Head of caudate nucleus (tissue), 42 donors: Measurements from ENCODE around the gene BLOC1S1.

Experiments used
- DNase-seq, 42 donors: peaks; one replicate each; pipeline versions ENCODE4 v3.0.0 to v3.0.0-alpha.2; 2020 to 2021; ENCODE audit warnings: mixed read lengths in 7 of 42
- intact Hi-C: fragments of 100-400 bp; cut with DNase I; formaldehyde crosslinking; loops from one replicate; pipeline ENCODE4 v1.15.0; 2022

Gene BLOC1S1

DNA sequence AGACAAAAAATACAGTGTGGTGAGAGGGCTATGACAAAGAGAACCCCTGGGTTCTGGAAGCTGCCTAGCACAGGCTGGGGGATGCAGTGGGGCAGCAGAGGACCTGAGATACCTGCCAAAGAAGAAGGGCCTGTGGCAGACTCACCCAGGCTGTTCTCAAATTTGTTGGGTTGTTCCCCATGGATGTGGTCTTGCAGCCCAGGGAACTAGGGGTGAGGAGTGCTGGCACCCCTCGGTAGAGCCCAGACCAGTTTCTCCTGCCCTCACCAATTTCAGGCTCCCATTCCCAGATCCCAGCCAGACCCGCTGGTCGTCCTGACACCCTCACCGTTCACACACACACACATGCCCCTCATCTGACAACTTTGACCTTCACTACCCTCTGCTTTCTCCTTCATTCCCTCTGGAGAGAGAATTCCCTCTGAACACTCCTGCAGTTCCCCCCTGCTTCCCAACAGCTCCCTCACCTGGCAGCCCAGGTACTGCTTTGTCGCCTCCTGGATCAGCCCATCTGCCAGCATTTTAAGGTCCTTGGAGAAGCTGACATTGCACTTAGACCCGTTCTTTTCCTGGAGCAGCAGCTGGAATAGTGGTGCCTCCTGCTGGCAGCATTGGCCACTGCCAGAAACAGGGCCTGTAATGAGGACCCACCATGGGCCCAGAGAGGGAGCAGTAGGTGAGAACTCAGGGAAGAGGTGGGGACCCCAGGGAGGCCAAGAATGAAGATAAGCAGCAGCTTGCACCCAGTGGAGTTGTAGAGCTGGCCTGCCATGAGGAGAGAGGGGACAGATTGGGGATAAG, 21.1 kb downstream of the BLOC1S1 start:
- intact Hi-C loops: loop anchor here (5.0 kb wide), 2 partner anchors 60 to 205 kb away; no protein-coding TSS in a partner anchor
- peak in 41 of 42 donors; percentile 44 to 89 (median 73) for DNase-seq

GRCh38 chr12:55737581-55738122, 21.8 kb downstream of the BLOC1S1 start:
- intact Hi-C loops: loop anchor here (5.0 kb wide), 2 partner anchors 60 to 205 kb away; no protein-coding TSS in a partner anchor
- peak in 1 of 42 donors; percentile 11 for DNase-seq

DNA sequence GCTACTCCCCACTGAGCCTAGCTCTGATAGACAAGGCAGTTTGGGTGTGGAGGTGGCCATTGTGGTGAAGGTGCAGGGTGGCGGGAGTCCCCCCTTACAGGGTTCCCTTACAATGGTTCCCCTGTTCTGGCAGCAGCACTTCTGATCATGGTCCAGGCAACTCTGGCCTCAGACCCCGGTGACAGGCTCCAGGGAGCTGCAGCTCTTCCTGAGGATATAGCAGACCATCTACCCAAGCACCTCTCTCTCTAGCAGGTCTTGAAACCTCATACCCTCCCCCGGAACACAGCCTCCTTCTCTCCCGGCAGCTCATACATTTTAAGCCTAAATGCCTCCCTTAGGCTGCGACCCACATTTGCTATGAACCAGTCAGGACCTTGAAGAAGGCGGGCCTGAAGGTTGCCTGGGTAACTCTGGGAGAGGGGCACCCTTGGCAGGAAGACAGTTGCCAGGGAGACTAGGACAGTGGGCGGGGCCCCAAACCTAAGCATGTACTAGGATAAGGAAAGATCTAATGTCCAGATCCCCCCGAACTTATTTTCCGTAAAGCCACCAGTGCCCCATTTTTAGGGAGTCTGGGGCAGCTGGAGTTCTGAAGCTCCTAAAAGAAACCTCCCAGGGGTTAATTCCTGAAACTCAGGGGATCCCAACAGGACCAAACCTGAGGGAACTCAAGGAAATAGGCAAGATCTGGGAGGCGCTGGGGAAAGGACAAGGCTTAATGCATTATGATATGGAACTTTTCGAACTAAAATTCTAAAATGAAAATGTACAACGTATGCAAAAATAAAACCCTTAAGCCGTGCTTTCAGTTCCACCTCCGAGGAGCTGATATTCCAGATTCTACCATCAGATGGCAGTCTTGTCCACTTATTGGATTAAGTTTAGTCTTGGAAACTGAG, 22.5 kb downstream of the BLOC1S1 start:
- intact Hi-C loops: loop anchor here (5.0 kb wide), 2 partner anchors 59 to 204 kb away; no protein-coding TSS in a partner anchor

GRCh38 chr12:55739025-55739378, 23.2 kb downstream of the BLOC1S1 start:
- DNase-seq: no peak
- intact Hi-C loops: loop anchor here (5.0 kb wide), 2 partner anchors 58 to 203 kb away; no protein-coding TSS in a partner anchor

More for the DNA sequence above, 22.5 kb downstream of the BLOC1S1 start:
- DNase-seq: peak; percentile 71 to 97 (median 88)

DNA sequence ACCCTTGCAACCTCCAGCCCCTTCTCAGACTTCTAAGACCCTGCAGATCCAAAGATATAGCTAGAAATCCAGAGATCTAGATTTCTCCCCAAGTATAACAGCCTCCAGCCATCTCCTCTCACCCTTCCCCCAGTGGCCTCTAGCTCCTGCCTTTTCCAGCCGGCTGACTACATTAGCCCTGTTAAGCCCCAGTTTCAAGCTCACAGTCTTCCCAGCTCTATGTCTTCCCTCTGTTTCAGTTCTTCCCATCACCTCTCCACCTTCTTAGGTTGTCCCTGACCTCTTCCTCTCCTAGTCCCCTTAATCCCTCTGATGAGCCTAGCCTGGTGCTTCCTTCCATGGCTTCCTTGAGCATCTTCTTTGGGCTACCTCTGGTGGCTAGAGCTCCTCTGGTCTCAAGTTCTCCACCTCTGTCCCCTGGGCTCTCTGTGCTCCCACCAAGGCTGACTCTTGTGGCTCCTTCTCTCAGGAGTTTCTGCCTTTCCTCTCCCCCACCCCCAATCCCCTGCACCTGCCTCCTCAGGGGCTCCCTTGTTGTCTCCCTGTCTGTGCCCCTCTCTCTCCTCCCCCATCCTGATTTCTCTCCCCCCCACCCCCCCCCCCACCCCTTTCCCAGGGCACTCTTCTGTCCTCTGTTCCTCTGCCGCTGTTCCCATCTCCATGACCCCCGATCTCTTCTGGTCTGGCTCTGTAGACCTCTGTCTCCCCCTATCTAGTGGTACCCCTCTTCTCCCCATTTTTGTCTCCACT, 26.3 kb downstream of the BLOC1S1 start:
- peak in 1 of 42 donors; percentile 18 for DNase-seq
- intact Hi-C loops: loop anchor here (5.0 kb wide), 1 partner anchor 75 kb away; the partner anchor contains the start of genes ORMDL2 and SARNP

DNA sequence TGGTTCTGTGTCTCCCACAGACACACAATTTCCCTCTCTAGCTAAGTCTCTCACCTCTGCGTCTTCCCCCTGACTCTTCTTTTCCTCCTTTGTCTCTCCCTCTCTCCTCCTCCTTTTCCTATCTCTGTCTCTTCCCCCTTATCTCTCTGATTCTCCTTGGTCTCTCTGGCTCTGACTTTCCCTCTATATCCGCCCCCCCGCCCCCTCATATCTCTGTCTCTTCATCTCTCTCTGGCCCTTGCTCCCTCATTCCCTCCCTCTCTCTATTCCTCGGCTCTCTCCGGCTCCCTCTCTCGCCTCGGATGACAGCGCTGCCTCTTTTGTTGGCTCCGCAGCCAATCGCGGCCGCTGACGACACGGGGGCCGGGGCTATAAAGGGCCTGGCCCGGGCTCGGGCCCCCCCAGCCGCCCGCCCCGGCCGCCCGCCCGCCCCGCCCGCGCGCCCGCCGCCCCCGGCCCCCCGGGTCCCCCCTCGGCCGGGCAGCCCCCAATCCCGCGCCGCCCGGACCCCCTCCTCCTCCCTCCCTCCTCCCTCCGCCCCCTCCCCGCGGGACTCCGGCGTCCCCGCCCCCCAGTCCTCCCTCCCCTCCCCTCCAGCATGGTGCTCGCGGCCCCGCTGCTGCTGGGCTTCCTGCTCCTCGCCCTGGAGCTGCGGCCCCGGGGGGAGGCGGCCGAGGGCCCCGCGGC, 27.0 kb downstream of the BLOC1S1 start, which contains the start of gene GDF11:
Gene GDF11, plus strand, starts transcription at position 404 of the 687 bp plus-strand sequence. Its CDS starts 195 bp downstream, at position 599.
- DNase-seq: peak; percentile 82 to 95 (median 89)
- intact Hi-C loops: loop anchor here (5.0 kb wide), 1 partner anchor 74 kb away; the partner anchor contains the start of genes ORMDL2 and SARNP

DNA sequence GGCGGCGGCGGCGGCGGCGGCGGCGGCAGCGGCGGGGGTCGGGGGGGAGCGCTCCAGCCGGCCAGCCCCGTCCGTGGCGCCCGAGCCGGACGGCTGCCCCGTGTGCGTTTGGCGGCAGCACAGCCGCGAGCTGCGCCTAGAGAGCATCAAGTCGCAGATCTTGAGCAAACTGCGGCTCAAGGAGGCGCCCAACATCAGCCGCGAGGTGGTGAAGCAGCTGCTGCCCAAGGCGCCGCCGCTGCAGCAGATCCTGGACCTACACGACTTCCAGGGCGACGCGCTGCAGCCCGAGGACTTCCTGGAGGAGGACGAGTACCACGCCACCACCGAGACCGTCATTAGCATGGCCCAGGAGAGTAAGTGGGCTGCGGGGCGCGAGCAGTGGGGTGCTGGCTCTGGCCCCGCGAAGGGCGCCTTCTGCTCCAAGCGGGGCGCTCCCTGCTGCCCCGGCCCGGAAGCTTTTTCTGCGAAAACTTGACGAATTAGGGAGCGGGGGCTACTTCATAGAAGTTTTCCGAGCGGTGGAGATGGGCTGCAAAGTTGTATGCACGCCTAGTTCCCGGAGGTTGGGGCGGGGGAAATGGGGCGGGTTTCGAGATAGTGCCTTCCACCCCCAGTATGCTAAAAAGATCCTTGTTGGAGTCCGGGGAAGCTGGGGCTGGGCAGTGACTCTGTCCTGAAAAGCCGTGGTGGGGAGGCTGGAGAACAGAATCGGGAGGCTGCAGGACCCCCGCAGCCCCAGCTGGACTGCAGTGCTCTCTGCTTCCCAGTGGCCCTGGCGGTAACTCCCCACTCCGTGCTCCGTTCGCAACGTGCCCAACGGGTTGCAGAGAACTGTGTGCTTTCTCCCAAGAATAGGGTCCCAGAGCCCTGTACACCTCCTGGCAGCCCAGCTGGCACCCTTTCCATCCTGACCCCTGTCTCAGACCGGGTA, 27.8 kb downstream of the BLOC1S1 start:
- peak in 26 of 42 donors; percentile 16 to 65 (median 48) for DNase-seq
- intact Hi-C loops: loop anchor here (5.0 kb wide), 1 partner anchor 74 kb away; the partner anchor contains the start of genes ORMDL2 and SARNP

- intact Hi-C loops: loop anchor here (5.0 kb wide), 1 partner anchor 73 kb away; the partner anchor contains the start of genes ORMDL2 and SARNP
- no peak for DNase-seq
Measured at GRCh38 chr12:55744340-55745030, 28.6 kb downstream of the BLOC1S1 start.

DNA sequence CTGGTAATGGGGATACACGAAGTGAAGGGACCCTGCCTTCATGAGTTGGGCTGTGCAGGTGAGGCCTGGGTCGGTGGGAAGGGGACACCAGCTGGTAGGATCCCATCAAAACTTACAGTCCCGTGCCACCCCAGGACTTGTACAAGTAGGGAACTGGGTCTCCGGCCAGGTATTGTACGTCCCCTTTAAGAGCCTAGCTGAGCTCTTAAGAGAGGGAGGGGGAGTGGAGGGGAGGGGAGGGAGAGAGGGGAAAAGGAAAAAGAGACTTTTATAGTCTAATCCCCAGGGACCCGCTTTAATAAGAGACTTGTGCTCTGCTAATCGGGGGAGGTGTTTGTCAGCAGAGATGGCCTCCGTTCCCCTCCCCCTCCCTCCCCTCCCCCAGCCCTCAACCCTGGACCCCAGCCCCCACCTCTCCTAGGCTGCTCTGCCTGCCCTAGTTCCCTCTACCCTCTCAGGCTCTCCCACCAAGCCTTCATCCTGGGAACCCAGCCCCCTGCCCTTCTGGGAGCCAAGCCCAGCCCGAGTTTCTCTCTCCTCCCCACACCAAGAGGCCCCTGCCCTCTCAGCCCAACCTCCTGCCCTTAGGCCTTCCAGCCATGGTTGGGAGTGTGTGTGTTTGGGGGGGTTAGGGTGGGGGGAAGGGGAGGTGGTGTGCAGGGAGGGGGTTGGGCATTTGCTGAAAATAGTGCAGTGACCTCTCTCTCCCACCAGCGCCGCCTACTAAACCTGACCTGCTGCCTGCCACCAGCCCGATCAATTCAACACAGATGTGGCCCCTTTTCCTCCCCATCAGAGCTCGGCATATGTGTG, 29.7 kb downstream of the BLOC1S1 start:
- intact Hi-C loops: no loop called here
- DNase-seq: peak in 11 of 42 donors; percentile 19 to 61 (median 35)

DNA sequence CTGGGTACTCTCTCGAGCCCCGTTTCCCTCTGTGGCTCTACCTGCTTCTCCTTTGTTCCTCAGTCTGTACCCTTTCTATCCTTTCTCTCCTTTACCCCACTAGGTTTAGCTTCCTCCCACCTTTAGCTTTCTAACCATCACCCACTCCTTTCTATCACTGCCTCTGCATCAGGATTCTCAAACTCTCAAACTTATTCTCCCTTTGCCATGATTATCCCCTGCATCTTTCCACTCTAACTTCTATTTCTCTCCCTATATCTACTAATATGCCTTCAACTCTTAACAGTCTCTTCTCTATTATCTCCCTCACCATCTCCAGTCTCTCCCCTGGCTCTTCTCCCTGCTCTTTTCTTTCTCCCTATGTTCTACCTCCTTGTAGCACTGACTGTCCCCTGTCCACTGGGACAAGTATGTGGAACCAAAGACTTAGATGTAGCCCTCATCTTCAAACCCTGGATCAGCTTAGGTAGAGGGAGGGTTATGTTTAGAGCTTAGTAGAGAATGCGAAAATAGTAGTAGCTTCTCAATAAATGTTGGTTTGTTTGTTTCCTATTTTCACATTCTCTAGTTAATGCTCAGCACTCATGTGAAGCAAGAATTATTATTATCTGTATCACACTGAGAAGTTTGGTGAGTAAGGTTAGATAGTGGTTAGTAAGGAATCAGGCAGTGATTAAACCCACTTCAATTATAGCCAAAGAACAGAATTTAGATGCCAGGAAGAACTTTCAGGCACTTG, 30.5 kb downstream of the BLOC1S1 start:
- intact Hi-C loops: no loop called here
- peak in 2 of 42 donors; percentile 15 to 38 for DNase-seq

DNA sequence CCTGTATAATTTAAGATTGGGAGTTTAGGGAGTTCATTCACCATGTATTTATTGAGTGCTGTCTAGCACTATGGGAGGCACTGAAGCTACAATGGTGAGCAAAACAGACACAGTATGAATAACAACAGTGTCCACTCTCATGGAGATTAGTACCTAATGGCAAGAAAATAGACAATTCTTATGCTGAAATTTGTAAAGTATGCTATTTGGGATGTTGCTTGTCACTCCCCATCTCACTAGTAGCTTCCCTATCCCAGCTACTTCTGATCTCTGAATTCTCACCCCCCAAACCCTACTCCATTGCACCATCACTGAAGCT, 31.0 kb downstream of the BLOC1S1 start:
- intact Hi-C loops: no loop called here
- no peak for DNase-seq

DNA sequence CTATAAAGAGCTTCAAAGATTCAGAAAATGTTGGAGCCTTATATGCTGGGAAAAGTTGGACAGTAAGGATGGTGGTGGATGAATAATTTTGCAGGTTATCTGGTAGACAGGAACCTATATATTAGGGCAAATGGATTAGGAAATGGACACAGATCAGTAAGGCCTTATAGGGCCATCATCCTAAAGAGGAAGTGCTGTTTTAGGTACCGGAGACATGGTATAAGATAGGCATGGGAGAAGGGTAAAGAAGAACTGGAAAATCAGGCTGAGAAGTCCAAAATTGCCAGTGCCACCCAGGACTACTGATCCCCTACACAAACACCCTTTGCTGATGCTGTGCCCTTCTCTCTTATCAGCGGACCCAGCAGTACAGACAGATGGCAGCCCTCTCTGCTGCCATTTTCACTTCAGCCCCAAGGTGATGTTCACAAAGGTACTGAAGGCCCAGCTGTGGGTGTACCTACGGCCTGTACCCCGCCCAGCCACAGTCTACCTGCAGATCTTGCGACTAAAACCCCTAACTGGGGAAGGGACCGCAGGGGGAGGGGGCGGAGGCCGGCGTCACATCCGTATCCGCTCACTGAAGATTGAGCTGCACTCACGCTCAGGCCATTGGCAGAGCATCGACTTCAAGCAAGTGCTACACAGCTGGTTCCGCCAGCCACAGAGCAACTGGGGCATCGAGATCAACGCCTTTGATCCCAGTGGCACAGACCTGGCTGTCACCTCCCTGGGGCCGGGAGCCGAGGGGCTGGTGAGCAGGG, 32.6 kb downstream of the BLOC1S1 start:
- intact Hi-C loops: no loop called here
- DNase-seq: no peak

- intact Hi-C loops: no loop called here
Measured at GRCh38 chr12:55755246-55755645, 39.4 kb downstream of the BLOC1S1 start.

DNA sequence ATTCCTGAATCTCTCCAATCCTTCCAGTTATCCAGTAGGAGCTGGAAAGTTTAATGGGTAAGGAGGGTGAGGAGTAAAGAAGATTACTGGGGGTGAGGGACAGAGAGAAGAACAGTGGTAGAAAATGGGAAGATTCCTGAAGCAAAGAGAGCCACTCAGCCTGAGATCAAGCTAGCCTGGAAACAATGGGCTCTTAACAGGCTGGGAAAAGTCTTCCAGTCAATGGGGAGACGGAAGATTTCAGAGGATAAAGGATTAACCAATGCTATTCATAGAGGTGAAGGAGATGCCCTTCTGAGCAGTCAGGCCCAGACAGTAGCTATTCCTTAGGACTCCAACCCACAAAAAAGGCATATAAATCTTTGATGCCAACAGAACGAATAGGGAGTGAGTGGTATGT, 41.9 kb downstream of the BLOC1S1 start:
- intact Hi-C loops: no loop called here
- DNase-seq: no peak

More at GRCh38 chr12:55755246-55755645, 39.4 kb downstream of the BLOC1S1 start:
- DNase-seq: no peak
